ENCODE results near the gene HS3ST4.

- no peak for TF ChIP-seq CTCF (IDR thresholded peaks at IDR 0.05)
- TF ChIP-seq POLR2A (IDR thresholded peaks at IDR 0.05) = no peak
Observed at GRCh38 chr16:26175944-26176343, 484.2 kb downstream of the HS3ST4 start.
